ENCODE results near the gene IL37. TPM values are rescaled to one million over a fixed set of nuclear protein-coding genes. Genes with fewer than 3 reads are reported as not detected.

IL37 gene
- total and polyA plus RNA-seq, 2 experiments from 2014 or later: not detected

GRCh38 chr2:112924821-112925220 is 13.9 kb downstream of the IL37 start:
- Histone ChIP-seq H3K4me1 (ENCODE audit: insufficient read depth) (no peaks in the 10 kb centered on the region), H4K20me1 (replicated peaks; ENCODE audit: insufficient read depth) (no peaks in the 10 kb centered on the region), H3K27me3 (ENCODE audit: insufficient read depth) (no peaks in the 10 kb centered on the region), H3K9me2 (ENCODE audit: insufficient read depth) (peaks cover 4% of the 10 kb centered on the region; the same call in 1 of the 2 replicates), H3K4me3 (no peak overlapping the region), H3K27ac (ENCODE audit: low read depth) (no peak overlapping the region), H3F3A (replicated peaks; ENCODE audit: low read depth) (no peaks in the 10 kb centered on the region), H3K36me3 (ENCODE audit: insufficient read depth) (no peaks in the 10 kb centered on the region), H3K4me2 (no peak overlapping the region), H3K79me2 (replicated peaks; ENCODE audit: insufficient read depth) (no peaks in the 10 kb centered on the region), H2AFZ (no peak overlapping the region)
- Mint-ChIP-seq H3K27me3 (ENCODE audit: insufficient read depth, low read depth, poor library complexity) (no peaks in the 10 kb centered on the region), H3K4me3 (no peak overlapping the region), H3K9me3 (peaks cover 6% of the 10 kb centered on the region), H3K4me1 (peaks cover 4% of the 10 kb centered on the region), H3K36me3 (ENCODE audit: low read depth) (no peaks in the 10 kb centered on the region), H3K27ac (no peak overlapping the region)
- DNase-seq (ENCODE audit: low spot score) (no peak), ATAC-seq (no peak)
- TF ChIP-seq CREB1 (CRISPR knock-in tag; IDR thresholded peaks at IDR 0.05; ENCODE audit: low read depth) (no peak), CTCF (conservative IDR thresholded peaks at IDR 0.05; ENCODE audit: low read depth in 2 of 2) (no peak), JUNB (IDR thresholded peaks at IDR 0.05; ENCODE audit: unreplicated experiment) (no peak), ZNF331 (CRISPR knock-in tag; IDR thresholded peaks at IDR 0.05; ENCODE audit: low read depth) (no peak), STAT1 (IDR thresholded peaks at IDR 0.05; ENCODE audit: unreplicated experiment) (no peak), EZH2 (IDR thresholded peaks at IDR 0.05; ENCODE audit: low read depth, unreplicated experiment) (no peak), POLR2AphosphoS5 (IDR thresholded peaks at IDR 0.05; ENCODE audit: low read depth) (no peak), NANOG (IDR thresholded peaks at IDR 0.05; ENCODE audit: borderline replicate concordance) (no peak), ZNF114 (CRISPR knock-in tag; IDR thresholded peaks at IDR 0.05) (no peak), REST (IDR thresholded peaks at IDR 0.05; ENCODE audit: unreplicated experiment) (no peak), EZH2phosphoT487 (IDR thresholded peaks at IDR 0.05; ENCODE audit: unreplicated experiment) (no peak)
- TF ChIP-seq, protein P1, sequence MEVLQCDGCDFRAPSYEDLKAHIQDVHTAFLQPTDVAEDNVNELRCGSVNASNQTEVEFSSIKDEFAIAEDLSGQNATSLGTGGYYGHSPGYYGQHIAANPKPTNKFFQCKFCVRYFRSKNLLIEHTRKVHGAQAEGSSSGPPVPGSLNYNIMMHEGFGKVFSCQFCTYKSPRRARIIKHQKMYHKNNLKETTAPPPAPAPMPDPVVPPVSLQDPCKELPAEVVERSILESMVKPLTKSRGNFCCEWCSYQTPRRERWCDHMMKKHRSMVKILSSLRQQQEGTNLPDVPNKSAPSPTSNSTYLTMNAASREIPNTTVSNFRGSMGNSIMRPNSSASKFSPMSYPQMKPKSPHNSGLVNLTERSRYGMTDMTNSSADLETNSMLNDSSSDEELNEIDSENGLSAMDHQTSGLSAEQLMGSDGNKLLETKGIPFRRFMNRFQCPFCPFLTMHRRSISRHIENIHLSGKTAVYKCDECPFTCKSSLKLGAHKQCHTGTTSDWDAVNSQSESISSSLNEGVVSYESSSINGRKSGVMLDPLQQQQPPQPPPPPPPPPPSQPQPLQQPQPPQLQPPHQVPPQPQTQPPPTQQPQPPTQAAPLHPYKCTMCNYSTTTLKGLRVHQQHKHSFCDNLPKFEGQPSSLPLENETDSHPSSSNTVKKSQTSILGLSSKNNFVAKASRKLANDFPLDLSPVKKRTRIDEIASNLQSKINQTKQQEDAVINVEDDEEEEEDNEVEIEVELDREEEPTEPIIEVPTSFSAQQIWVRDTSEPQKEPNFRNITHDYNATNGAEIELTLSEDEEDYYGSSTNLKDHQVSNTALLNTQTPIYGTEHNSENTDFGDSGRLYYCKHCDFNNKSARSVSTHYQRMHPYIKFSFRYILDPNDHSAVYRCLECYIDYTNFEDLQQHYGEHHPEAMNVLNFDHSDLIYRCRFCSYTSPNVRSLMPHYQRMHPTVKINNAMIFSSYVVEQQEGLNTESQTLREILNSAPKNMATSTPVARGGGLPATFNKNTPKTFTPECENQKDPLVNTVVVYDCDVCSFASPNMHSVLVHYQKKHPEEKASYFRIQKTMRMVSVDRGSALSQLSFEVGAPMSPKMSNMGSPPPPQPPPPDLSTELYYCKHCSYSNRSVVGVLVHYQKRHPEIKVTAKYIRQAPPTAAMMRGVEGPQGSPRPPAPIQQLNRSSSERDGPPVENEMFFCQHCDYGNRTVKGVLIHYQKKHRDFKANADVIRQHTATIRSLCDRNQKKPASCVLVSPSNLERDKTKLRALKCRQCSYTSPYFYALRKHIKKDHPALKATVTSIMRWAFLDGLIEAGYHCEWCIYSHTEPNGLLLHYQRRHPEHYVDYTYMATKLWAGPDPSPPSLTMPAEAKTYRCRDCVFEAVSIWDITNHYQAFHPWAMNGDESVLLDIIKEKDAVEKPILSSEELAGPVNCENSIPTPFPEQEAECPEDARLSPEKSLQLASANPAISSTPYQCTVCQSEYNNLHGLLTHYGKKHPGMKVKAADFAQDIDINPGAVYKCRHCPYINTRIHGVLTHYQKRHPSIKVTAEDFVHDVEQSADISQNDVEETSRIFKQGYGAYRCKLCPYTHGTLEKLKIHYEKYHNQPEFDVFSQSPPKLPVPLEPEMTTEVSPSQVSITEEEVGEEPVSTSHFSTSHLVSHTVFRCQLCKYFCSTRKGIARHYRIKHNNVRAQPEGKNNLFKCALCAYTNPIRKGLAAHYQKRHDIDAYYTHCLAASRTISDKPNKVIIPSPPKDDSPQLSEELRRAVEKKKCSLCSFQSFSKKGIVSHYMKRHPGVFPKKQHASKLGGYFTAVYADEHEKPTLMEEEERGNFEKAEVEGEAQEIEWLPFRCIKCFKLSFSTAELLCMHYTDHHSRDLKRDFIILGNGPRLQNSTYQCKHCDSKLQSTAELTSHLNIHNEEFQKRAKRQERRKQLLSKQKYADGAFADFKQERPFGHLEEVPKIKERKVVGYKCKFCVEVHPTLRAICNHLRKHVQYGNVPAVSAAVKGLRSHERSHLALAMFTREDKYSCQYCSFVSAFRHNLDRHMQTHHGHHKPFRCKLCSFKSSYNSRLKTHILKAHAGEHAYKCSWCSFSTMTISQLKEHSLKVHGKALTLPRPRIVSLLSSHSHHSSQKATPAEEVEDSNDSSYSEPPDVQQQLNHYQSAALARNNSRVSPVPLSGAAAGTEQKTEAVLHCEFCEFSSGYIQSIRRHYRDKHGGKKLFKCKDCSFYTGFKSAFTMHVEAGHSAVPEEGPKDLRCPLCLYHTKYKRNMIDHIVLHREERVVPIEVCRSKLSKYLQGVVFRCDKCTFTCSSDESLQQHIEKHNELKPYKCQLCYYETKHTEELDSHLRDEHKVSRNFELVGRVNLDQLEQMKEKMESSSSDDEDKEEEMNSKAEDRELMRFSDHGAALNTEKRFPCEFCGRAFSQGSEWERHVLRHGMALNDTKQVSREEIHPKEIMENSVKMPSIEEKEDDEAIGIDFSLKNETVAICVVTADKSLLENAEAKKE (CRISPR knock-in tag; IDR thresholded peaks at IDR 0.05): no peak
- TF ChIP-seq, protein P2, sequence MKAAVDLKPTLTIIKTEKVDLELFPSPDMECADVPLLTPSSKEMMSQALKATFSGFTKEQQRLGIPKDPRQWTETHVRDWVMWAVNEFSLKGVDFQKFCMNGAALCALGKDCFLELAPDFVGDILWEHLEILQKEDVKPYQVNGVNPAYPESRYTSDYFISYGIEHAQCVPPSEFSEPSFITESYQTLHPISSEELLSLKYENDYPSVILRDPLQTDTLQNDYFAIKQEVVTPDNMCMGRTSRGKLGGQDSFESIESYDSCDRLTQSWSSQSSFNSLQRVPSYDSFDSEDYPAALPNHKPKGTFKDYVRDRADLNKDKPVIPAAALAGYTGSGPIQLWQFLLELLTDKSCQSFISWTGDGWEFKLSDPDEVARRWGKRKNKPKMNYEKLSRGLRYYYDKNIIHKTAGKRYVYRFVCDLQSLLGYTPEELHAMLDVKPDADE (IDR thresholded peaks at IDR 0.05): no peak
